ENCODE measurements around the gene CNTN2.

The CNTN2 gene

GRCh38 chr1:205077934-205078311, 34.9 kb downstream of the CNTN2 start:
- ChIA-PET CTCF (interaction anchor here (0.8 to 8.8 kb wide), 4 partner anchors 8 to 179 kb away, joined by 3 to 78 read pairs (median 4); no protein-coding TSS in a partner anchor), POLR2A (no interaction called here)
- TF ChIP-seq CTCF (IDR thresholded peaks at IDR 0.05; ENCODE audit: control extremely low read depth, extremely low read depth, low read depth, missing control alignments) = no peak
- no peak for DNase-seq (ENCODE audit: extremely low spot score)

- CTCF ChIA-PET = interaction anchor here (0.9 to 2.3 kb wide), 8 partner anchors 10 to 174 kb away, joined by 3 to 14 read pairs (median 4); no protein-coding TSS in a partner anchor
These were observed 39.4 kb downstream of the CNTN2 start for GRCh38 chr1:205082431-205082830.

GRCh38 chr1:205084360-205084759, 41.3 kb downstream of the CNTN2 start, which contains the start of gene TMEM81:
TSS of gene TMEM81 (minus strand) at chr1:205084460. CDS start at chr1:205084320, 140 bp downstream.
- CTCF ChIA-PET = interaction anchor here (0.8 to 2.3 kb wide), 6 partner anchors 9 to 518 kb away, joined by 3 to 14 read pairs (median 4); no protein-coding TSS in a partner anchor
- POLR2A ChIA-PET = no interaction called here
- TF ChIP-seq CTCF (IDR thresholded peaks at IDR 0.05; ENCODE audit: control extremely low read depth, extremely low read depth, low read depth, missing control alignments) = no peak

More at GRCh38 chr1:205082431-205082830, 39.4 kb downstream of the CNTN2 start:
- POLR2A ChIA-PET = no interaction called here
- TF ChIP-seq CTCF (IDR thresholded peaks at IDR 0.05; ENCODE audit: control extremely low read depth, extremely low read depth, low read depth, missing control alignments) = no peak
- DNase-seq (ENCODE audit: extremely low spot score) = no peak

GRCh38 chr1:205088341-205088740, 45.3 kb downstream of the CNTN2 start:
- TF ChIP-seq CTCF (IDR thresholded peaks at IDR 0.05; ENCODE audit: control extremely low read depth, extremely low read depth, low read depth, missing control alignments) = no peak
- POLR2A ChIA-PET = no interaction called here

More at GRCh38 chr1:205084360-205084759, 41.3 kb downstream of the CNTN2 start, which contains the start of gene TMEM81:
- DNase-seq (ENCODE audit: extremely low spot score) = no peak

GRCh38 chr1:205091043-205091740, 48.2 kb downstream of the CNTN2 start:
- ChIA-PET POLR2A (no interaction called here), CTCF (interaction anchor here (1.2 to 3.5 kb wide), 5 partner anchors 18 to 234 kb away, joined by 3 to 11 read pairs (median 5); partner anchors contain the start of gene RBBP5)
- no peak for DNase-seq (ENCODE audit: extremely low spot score)
- TF ChIP-seq CTCF (IDR thresholded peaks at IDR 0.05; ENCODE audit: control extremely low read depth, extremely low read depth, low read depth, missing control alignments) = no peak

More at GRCh38 chr1:205088341-205088740, 45.3 kb downstream of the CNTN2 start:
- no peak for DNase-seq (ENCODE audit: extremely low spot score)
- CTCF ChIA-PET = interaction anchor here (0.8 to 3.5 kb wide), 5 partner anchors 8 to 168 kb away, joined by 3 to 11 read pairs (median 4); no protein-coding TSS in a partner anchor

GRCh38 chr1:205095422-205095821, 52.4 kb downstream of the CNTN2 start:
- ChIA-PET CTCF (interaction anchor here (1.3 kb wide), 1 partner anchor 178 kb away, joined by 3 read pairs; no protein-coding TSS in a partner anchor), POLR2A (no interaction called here)
- no peak for TF ChIP-seq CTCF (IDR thresholded peaks at IDR 0.05; ENCODE audit: control extremely low read depth, extremely low read depth, low read depth, missing control alignments)
- DNase-seq (ENCODE audit: extremely low spot score) = no peak

Data from GM10248 (cell line).